ENCODE results near the gene FRMD8.

Gene FRMD8

DNA sequence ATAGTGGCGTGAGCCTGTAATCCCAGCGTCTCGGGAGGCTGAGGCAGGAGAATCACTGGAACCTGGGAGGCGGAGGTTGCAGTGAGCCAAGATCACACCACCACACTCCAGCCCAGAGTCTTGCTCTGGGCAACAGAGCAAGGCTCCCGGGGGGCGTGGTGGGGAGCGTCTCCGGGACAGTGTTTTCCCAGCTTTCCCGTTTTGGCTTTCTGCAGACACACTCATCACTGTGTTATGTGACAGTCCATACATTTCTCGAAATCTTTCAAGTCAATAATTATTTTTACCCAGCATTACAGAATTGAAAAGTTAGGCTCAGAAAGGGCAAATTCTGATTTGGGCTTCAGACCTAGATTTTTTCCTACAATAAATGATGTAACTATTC is 67.9 kb downstream of the FRMD8 start:
- no peak for DNase-seq (ENCODE audit: low spot score)

DNA sequence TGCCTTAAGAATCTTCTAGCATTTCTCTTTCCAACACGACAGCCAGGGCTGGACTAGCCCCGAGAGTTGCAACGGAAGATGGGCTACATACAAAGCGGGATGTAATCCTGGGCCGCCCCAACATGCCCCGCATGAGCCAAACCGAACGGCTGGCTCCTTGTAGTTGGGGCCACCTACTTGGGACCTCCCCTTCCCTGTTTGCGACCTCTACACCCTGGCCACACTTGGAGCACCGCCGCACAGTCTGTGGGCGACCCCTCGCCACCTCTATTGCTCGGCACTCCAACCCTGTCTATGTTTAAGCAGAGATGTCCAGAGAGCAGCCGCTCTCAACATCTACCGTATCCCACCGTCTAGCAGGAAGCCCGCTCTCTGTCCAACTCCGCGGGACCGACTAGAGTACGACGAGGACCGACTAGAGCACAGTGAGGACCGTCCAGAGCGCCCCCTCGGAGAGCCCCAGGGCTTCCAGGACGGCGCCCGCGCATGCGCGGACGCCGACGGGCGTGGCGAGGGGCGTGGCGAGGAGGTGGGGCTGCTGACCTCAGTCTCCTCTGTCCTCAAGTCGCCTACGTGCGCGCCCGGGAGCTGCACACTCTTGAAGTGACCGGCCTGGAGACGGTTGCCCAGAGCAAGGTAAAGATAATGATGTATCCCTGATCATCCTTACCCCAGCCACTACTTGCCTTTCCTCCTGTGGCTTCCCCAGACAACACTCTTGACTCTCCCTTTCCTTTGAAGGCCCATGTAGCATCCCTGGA is 68.4 kb downstream of the FRMD8 start:
- peak; percentile 84 for DNase-seq (ENCODE audit: low spot score)

DNA sequence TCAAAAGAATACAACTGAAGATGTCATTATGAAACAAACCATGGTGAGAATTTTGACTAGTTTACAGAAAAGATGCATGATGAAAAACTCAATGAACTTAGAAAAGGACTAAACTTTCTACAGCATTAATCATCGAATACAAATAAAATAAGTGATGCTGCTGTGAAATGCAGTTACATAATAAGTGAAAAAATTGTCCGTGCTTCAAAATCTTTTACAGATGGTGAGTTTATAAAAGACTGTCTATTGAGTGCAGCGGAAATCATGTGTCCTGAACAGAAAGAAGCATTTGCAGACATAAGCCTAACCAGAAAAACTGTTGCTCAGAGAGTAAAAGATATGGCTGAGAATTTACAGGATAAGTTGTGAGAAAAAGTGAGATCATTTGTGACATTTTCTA is 70.0 kb downstream of the FRMD8 start:
- DNase-seq (ENCODE audit: low spot score): no peak

DNA sequence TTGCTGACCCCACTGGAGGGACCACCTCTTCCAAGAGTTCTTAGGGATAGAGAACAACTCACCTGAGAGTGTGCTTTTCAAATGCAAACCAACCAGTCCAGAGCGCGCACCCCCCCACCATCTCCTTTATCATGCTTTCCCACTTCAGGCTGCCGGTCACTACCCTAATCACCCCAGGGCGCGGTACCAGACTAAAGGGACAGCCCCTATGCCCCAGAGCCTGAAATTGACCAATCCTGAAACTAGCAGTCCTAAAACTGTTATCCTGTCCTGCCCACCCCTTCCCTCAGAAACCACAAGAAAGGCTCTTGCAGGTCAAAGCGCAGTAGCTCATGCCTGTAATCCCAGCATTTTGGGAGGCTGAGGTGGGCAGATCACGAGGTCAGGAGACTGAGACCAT is 73.1 kb downstream of the FRMD8 start:
- no peak for DNase-seq (ENCODE audit: low spot score)

Small RNA genes within 50 kb of the gene (small RNA-seq; reads per million reads assigned to genes)
- 0 reads per million in 2 experiments for gene RF01684

Measured in SK-N-DZ (cell line).